HG02571 (cell line): ENCODE data around the gene MYL9.
"Not testable (repeated sequence)": the region's sequence is repeated elsewhere in the genome, so short reads cannot be mapped to it uniquely, and the experiment has no call there.

ENCODE experiments used
- ATAC-seq: cut with Tn5 transposase; IDR thresholded peaks from one replicate; pipeline ENCODE4 v1.9.1; 2021; ENCODE audit warnings: mild to moderate bottlenecking, moderate library complexity; ENCODE audit not compliant: unreplicated experiment

The MYL9 gene

GRCh38 chr20:36541227-36541767 is at the start of gene MYL9:
Gene MYL9 (plus strand): TSS chr20:36541519. CDS start chr20:36544885, 3,366 bp downstream.
- ATAC-seq: no peak

- no peak for ATAC-seq
Measured at GRCh38 chr20:36491901-36492617, 49.3 kb upstream of the MYL9 start.

GRCh38 chr20:36493051-36493800 is 48.1 kb upstream of the MYL9 start:
- ATAC-seq: no peak

GRCh38 chr20:36493801-36494114 is 47.6 kb upstream of the MYL9 start:
- no peak for ATAC-seq

GRCh38 chr20:36496707-36497669 is 44.3 kb upstream of the MYL9 start:
- ATAC-seq: no peak

GRCh38 chr20:36497856-36498255 is 43.5 kb upstream of the MYL9 start:
- ATAC-seq: no peak

GRCh38 chr20:36498386-36499179 is 42.7 kb upstream of the MYL9 start:
- ATAC-seq: no peak

- no peak for ATAC-seq
Measured at GRCh38 chr20:36499211-36499610, 42.1 kb upstream of the MYL9 start.

GRCh38 chr20:36499723-36500501 is 41.4 kb upstream of the MYL9 start:
- no peak for ATAC-seq

GRCh38 chr20:36501367-36502006 is 39.8 kb upstream of the MYL9 start:
- ATAC-seq: no peak

GRCh38 chr20:36504295-36504694 is 37.0 kb upstream of the MYL9 start:
- no peak for ATAC-seq

GRCh38 chr20:36506253-36506652 is 35.1 kb upstream of the MYL9 start:
- no peak for ATAC-seq

- ATAC-seq: no peak
Measured at GRCh38 chr20:36507746-36508145, 33.6 kb upstream of the MYL9 start.

- no peak for ATAC-seq
Measured at GRCh38 chr20:36519012-36519719, 22.2 kb upstream of the MYL9 start.

- no peak for ATAC-seq
Measured at GRCh38 chr20:36519944-36520343, 21.4 kb upstream of the MYL9 start.

- ATAC-seq: no peak
Measured at GRCh38 chr20:36521526-36521925, 19.8 kb upstream of the MYL9 start.

GRCh38 chr20:36522412-36522811 is 18.9 kb upstream of the MYL9 start:
- ATAC-seq: not testable (repeated sequence)

GRCh38 chr20:36523341-36523740 is 18.0 kb upstream of the MYL9 start:
- ATAC-seq: no peak
